Prostate gland (tissue), 2 donors: Measurements from ENCODE around the gene CLBA1.

Source experiments
- CTCF ChIP-seq, 4 experiments: fragments of 200-600 bp in 2 of 4; fragments of 450-650 bp in 2 of 4; sonication (generic) in 2 of 4; IDR thresholded peaks; 1 replicate in 3 of 4; 2 replicates in 1 of 4; pipeline ENCODE4 v1.5.1; 2016 to 2019; ENCODE audit warnings: antibody characterized with exemption in 4 of 4, mild to moderate bottlenecking in 2 of 4, moderate library complexity in 2 of 4
- POLR2A ChIP-seq: fragments of 450-650 bp; IDR thresholded peaks from one replicate; pipeline ENCODE4 v1.6.1; 2016; ENCODE audit warnings: antibody characterized with exemption, mild to moderate bottlenecking

GRCh38 chr14:105005329-105005928, 19.8 kb downstream of the CLBA1 start:
- TF ChIP-seq CTCF (IDR thresholded peaks at IDR 0.05) (no peak), POLR2A (no peak)
